Measurements from ENCODE around the gene TTLL3. TPM values are rescaled to one million over a fixed set of nuclear protein-coding genes. Genes with fewer than 3 reads are reported as not detected.

The TTLL3 gene, protein sequence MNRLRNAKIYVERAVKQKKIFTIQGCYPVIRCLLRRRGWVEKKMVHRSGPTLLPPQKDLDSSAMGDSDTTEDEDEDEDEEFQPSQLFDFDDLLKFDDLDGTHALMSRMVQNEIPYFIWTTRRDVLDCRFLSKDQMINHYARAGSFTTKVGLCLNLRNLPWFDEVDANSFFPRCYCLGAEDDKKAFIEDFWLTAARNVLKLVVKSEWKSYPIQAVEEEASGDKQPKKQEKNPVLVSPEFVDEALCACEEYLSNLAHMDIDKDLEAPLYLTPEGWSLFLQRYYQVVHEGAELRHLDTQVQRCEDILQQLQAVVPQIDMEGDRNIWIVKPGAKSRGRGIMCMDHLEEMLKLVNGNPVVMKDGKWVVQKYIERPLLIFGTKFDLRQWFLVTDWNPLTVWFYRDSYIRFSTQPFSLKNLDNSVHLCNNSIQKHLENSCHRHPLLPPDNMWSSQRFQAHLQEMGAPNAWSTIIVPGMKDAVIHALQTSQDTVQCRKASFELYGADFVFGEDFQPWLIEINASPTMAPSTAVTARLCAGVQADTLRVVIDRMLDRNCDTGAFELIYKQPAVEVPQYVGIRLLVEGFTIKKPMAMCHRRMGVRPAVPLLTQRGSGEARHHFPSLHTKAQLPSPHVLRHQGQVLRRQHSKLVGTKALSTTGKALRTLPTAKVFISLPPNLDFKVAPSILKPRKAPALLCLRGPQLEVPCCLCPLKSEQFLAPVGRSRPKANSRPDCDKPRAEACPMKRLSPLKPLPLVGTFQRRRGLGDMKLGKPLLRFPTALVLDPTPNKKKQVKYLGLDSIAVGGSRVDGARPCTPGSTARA
- 34.3 and 40.8 TPM in 2 replicates for total RNA-seq (ENCODE audit: low replicate concordance)

DNA sequence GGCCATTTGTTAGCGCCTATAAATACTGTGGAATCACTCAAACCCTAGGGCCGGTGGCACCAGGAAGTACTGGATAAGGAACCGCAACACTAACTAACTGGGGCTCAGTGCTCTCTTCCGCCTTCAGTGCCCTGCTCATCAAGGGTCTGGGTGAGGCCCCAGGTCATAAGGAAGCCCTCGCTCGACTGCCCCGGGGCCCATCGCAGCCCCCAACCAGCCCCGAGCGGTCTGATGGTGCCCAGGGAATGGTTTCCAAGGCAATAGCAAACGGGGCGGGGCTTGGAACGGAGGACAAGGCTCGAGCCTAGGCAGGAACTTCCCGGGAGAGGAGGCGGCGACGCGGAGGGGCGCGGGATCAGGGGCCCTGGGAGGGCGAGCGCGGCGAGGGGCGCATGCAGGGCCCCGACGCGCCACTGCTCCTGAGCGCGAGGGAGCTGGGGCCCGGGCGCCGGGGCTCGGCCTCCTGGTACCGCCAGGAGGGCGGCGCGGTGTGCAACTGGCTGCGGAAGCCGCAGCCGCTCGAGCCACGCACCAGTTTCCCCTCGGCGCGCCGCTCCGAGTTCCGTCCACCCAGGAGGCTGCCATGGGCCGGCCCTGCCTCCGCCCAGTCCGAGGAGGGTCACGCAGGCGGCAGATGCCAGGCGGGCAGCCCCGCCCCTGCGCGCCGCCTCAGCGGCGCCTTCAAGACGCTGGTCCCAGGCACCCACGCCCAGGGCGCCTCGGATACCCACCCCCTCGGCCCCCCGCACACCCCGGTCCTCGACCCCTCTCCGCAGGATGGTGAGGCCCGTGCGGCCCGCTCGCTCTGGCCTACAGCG lies at the start of gene TTLL3:
TSS of gene TTLL3 (plus strand) at position 648 of the 818 bp plus-strand sequence. CDS start 400 bp downstream, outside the sequence.
- TF ChIP-seq, protein P1, sequence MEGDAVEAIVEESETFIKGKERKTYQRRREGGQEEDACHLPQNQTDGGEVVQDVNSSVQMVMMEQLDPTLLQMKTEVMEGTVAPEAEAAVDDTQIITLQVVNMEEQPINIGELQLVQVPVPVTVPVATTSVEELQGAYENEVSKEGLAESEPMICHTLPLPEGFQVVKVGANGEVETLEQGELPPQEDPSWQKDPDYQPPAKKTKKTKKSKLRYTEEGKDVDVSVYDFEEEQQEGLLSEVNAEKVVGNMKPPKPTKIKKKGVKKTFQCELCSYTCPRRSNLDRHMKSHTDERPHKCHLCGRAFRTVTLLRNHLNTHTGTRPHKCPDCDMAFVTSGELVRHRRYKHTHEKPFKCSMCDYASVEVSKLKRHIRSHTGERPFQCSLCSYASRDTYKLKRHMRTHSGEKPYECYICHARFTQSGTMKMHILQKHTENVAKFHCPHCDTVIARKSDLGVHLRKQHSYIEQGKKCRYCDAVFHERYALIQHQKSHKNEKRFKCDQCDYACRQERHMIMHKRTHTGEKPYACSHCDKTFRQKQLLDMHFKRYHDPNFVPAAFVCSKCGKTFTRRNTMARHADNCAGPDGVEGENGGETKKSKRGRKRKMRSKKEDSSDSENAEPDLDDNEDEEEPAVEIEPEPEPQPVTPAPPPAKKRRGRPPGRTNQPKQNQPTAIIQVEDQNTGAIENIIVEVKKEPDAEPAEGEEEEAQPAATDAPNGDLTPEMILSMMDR (IDR thresholded peaks at IDR 0.05; ENCODE audit: insufficient read depth, low read length): no peak

DNA sequence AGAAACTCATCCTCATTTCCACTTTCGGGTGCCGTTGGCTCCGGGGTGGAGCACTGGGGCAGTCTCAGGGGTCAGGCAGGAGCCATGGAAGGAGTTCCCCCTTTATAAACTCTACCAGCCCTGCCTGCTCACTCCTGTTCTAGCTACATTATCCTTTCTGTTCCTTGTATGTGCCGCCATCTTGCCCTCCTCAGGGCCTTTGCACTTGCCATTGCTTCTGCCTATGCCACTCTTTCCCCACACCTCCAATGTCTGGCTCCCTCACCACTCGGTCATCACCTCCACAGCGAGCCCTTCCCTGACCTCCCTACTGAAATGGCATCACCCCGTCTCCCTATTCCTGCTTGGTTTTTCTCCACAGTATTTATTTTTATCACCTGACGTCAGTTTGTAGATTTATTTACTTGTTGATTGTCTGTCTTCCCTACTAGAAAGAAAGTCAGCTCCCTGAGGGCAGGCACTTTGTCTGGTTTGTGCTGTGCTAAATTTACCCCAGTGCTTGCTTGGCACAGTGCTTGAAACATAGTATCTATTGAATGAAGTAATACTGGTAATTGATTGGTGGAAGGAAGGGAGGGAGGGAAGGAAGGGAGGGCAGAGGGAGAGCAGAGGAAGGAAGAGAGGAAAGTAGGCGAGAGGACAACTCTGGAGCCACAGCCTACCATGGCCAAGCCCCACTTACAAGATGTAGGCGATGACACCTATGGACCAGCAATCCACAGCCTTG lies 49.1 kb upstream of the TTLL3 start:
- DNase-seq (ENCODE audit: low read depth): no peak
- H3K4me3 ChIP-seq (ENCODE audit: low read depth, low read length): no peak overlapping the region
- TF ChIP-seq, protein P1 (IDR thresholded peaks at IDR 0.05; ENCODE audit: insufficient read depth, low read length): no peak

More for the DNA sequence above, at the start of gene TTLL3:
- peak within 1 kb of the TSS; percentile 65 for H3K4me3 ChIP-seq (ENCODE audit: low read depth, low read length)
- DNase-seq (ENCODE audit: low read depth): peak; percentile 51

DNA sequence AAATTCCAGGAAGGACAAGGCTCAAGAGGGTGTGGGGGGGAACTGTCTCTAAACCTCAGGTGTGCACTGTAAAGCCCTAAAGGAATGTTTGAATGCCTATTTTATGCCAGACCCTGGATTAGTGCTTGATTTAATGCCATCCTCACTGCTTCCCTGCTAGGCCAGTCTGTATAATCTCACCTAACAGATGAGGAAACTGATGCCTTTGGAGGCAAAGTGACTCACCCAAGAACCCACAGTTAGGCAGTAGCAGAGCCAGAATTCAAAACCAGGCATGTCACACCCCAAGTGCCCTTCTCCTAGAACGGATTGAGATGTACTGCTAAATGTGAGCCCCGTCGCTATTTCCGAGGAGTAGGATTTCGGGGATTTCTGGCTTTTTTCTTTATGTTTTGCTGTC lies 48.1 kb upstream of the TTLL3 start:
- no peak overlapping the region for H3K4me3 ChIP-seq (ENCODE audit: low read depth, low read length)
- DNase-seq (ENCODE audit: low read depth): no peak
- TF ChIP-seq, protein P1 (IDR thresholded peaks at IDR 0.05; ENCODE audit: insufficient read depth, low read length): no peak

DNA sequence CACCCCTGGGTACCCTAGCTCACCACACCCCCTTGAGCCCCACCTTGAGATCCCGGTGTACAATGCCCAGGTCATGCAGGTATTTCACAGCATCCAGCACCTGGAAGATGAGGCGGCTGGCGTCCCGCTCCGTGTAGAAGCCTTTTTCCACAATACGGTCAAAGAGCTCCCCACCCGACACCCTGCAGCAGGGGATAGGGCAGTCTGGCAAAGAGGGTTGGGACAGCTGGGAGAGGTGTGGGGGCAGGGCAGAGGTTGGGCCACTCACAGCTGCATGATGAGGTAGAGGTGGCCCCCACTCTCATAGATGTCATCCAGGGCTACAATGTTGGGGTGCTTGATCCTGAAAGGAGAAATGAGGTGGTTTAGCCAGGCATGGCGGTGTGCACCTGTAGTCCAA lies 47.2 kb upstream of the TTLL3 start:
- TF ChIP-seq, protein P1 (IDR thresholded peaks at IDR 0.05; ENCODE audit: insufficient read depth, low read length): no peak
- H3K4me3 ChIP-seq (ENCODE audit: low read depth, low read length): no peak overlapping the region
- no peak for DNase-seq (ENCODE audit: low read depth)

DNA sequence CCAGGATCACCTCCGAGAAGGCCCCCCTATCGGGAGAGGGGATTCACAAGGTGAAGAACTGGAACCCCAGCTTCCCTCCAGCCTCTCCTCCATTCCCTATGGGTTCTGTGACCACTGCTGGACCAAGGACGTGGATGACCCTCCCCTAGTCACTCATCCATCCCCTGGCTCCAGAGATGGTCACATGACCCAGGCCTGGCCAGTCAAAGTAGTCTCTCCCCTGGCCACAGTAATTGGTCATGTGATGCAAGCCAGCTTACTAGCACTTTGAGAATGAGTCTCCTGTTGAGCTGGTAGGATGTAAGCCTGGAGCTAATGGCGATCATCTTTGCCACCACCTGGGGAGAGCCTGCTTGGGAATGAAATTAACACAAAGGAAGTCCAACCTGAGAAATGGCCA lies 44.2 kb upstream of the TTLL3 start:
- no peak for DNase-seq (ENCODE audit: low read depth)
- no peak overlapping the region for H3K4me3 ChIP-seq (ENCODE audit: low read depth, low read length)
- TF ChIP-seq, protein P1 (IDR thresholded peaks at IDR 0.05; ENCODE audit: insufficient read depth, low read length): no peak

DNA sequence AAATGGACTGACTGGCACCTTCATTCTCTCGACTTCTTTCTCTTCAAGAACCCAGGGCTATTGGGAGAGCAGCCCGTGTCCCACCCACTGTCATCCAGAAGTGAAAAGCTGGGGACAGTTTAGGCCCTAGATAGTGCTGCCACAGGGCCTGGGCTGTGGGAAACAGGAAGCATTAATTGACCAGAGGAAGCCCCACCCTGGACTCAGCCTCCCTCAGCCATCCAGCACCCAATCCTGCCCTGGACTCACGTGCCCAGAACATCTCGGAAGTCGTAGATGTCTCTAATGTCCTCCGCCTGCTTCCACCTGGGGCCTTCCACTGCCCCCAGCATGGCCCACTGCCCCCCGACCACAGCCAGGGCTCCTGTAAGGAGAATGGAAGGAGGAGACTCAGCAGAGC lies 42.6 kb upstream of the TTLL3 start:
- no peak for DNase-seq (ENCODE audit: low read depth)
- TF ChIP-seq, protein P1 (IDR thresholded peaks at IDR 0.05; ENCODE audit: insufficient read depth, low read length): no peak
- H3K4me3 ChIP-seq (ENCODE audit: low read depth, low read length): no peak overlapping the region
